NCI-H1436 (cell line): ENCODE data around the gene SDC1.

Experiments
- DNase-seq: peaks from one replicate; lab custom pipeline; 2025; lab: John Stamatoyannopoulos, UW

The SDC1 gene

GRCh38 chr2:20227894-20228505, 3.1 kb upstream of the SDC1 start:
- no peak for DNase-seq

DNA sequence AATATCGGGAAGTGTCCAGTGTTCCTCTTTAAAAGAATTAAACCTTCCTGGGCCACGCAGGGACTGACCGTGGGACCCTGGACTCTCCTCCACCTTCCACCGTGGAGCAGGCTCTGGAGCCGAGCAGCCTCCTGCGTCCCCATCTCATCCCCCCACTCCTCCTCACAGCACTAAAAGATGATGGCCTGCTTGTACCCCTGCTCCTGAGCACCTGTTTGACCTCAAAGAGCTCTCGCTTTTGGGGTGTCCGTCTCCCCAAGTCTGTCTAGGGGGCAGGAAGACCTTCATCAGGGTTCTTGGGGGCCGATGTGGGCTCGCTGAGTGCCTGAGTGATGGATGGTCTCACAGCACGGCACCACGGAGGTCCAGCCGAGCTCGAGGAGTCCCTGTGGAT, 1.2 kb upstream of the SDC1 start:
- no peak for DNase-seq

- peak; percentile 72 for DNase-seq
Measured at GRCh38 chr2:20225294-20226151, 593 bp upstream of the SDC1 start.

DNA sequence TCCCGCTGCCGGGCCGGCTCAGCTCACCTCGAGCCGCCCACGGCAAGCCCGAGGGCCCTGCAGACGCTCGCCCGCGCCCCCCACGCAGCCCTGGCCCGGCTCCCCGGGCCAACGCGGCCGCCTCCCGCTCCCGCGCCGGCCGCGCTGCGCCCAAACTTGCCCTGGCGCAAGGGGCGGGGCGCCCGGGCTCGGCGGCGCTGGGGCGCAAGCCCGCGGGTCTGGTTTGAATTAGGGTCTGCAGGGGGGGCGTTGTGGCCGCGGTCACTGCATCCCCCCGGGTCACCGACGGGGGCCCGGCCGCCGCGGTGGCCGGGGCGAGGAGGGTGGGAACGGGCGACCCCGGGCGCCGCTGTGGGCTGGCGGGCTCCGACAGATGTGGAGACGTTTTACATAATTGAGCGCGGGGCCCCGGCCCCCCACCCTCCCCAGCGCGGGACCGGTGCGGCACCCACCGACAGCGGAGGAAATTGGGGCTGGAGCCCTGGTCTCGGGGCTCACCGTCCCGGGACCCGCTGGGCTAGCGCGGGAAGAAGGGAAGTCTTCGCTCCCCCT, 690 bp downstream of the SDC1 start:
- DNase-seq: no peak

GRCh38 chr2:20223407-20224163, 1.3 kb downstream of the SDC1 start:
- peak; percentile 15 for DNase-seq

DNA sequence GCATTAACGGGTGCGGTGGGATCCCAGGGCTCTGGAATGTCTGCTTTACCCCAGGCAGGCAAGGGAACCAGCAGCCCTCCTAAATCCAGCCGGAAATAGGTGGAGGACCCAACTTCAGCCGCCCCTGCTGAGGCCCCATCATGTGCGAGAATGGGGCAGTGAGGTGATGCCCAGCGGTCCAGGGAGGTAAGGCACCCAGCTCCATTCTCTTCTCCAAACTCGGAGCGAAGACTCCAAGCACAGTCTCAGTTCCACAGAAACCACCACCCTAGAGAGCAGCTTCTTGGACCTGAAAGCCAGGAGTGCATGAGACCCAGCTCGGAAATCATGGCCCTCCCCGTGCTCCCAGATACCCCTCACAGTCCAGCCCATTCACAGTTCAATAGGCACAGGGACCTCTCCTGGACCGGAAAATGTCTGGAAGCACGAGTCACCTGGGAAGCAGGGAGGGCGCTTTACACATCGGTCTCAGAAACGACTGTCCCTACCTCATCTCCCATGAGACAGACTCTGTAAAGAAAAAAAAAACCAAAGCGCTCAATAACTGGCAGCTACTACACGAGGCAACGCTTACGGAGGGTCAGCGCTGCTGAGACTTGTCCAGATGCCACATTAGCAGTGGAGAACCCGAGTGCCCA, 2.0 kb downstream of the SDC1 start:
- no peak for DNase-seq

DNA sequence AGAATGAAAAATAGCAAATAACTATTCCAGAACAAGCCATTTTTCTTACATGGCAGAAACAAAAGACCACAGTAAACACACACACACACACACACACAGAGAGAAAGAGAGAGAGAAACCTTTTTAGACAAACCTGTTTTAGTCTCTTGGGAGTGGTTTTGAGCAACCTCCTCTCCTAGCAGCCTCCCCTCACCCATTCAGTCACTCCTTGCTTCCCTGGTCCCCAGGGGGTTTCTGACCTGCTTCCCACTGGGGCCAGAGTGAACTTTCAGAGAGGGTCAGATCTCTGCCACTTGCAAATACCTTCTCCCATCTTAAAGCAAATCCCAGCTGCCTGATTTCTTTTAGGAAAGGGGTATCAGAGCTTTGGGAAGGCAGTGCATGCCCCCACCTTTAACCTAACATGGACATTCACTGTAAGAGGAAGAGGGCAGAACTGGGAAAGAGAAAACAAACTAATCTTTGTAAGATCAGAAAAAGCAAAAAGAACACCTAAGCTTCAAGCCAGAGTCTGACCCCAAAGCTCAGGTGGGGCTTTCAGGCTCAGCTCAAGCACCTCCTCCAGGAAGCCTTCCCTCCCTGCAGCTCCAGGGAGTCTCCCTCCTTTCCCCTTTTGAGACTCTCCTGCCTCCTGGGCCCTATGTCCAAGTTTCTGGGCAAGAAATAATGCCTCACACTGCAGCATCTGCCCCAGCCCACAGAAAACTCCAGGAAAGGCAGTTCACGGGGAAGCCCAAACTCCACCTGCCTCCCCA, 2.7 kb downstream of the SDC1 start:
- peak; percentile 28 for DNase-seq

GRCh38 chr2:20221555-20221973, 3.4 kb downstream of the SDC1 start:
- no peak for DNase-seq

GRCh38 chr2:20220806-20221554, 4.0 kb downstream of the SDC1 start:
- no peak for DNase-seq

DNA sequence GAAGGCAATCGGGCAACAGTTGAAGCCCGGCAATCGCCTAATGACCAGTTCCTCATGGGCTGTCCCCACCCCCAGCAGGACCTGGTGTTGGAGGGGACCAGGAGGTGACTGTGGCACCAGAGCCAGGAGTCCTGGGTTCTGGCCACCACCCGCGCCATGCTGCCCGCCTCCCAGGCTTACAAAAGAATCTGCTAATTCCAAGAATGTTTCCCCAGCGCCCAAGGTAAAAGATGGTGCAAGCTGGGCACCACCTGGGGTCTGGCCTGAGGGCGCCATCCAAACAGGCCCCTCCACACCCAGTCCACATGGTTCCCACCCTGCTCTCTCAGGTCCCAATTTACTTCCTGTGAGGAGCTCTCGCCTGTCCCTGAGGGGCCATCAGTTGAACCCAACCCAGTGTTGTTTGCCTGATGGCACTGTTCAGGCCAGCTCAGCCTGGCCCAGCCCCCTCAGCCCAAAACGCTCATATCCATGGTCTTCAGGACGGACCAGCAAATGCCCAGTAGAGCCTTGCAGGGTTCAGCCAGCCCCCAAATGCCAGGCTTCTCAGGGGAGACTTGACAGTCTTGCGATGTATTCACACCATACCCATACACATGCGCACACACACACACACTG, 5.1 kb downstream of the SDC1 start:
- no peak for DNase-seq

- DNase-seq: no peak
Measured at GRCh38 chr2:20218331-20219320, 6.3 kb downstream of the SDC1 start.

GRCh38 chr2:20217041-20217970, 7.6 kb downstream of the SDC1 start:
- DNase-seq: no peak

DNA sequence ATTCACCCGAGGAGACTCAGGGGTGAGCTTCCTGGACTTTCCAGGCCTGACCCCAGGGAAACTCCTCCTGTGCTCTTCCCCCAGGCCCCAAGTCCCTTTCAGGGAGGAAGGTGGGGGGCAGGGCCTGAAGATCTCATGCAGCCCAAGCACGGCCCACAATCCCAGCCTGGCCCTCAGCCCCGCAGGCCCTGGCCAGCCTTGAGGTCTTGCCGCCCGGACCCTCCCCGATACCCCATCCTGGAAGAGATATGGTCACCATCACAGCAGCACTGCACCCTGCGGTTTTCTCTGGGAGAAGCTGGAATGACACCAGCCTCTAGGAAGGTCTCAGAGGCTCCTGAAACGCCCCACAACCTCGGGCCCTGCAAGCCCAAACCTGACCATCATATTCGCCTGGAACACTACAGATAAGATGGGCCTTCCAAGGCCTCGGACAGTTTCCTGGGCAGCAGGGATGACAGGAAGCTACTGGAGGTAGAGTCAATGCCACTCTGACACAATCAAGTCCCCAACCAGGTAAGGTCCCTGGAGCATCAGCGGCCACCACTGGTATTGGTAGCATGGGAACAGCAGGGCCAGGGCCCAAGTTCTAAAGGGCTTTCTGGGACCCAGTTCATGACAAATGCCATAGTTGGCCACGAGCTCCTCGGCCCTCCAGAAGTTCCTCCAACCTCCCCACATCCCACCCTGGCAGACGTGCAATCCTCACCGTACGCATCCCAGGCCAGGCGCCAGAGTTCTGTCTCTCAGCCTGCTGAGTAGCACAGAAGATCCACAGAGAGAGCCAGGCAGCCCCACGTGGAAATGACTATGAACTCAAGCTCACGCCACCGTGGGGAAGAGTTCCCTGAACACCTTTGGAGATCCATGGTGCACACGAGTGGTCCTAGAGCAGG, 8.6 kb downstream of the SDC1 start:
- DNase-seq: no peak

GRCh38 chr2:20215183-20216040, 9.5 kb downstream of the SDC1 start:
- no peak for DNase-seq

- DNase-seq: no peak
Measured at GRCh38 chr2:20214566-20215182, 10.3 kb downstream of the SDC1 start.
